Measurements from ENCODE around the gene JAGN1. TPM values are rescaled to one million over a fixed set of nuclear protein-coding genes. Genes with fewer than 3 reads are reported as not detected.
A peak's percentile ranks its signal among the peaks of the same experiment; 100 is the strongest.

Gene JAGN1
- total and polyA plus RNA-seq, 9 of the 15 experiments (the other 6 are each of a cell fraction or from before 2014, with no cell fraction given) = 31.6 to 77.8 (median 40.3) TPM

DNA sequence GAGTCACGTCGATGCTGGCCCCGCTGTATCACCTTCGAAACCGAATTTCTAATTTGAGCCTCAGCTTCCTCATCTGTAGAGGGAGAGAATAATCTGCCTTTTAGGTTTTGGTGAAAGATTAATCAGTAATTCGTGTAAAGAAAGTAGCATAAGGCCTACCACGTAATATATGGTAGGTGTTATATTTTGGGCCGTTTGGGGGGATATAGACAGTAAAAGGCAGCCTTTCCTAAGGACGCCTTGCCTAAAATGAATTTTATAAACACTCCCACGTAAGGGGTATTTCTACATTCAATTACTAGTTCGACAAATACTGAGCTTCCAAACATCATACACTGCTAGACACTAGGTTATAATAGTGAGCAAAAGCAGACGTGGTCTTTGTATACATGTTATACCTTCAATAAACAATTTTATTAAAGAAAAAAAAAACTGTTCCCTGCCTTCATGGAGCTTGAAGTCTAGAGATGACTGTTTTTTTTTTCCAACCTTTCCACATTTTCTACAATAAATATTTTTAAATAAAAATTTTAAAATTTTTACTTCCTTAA, 737 bp downstream of the JAGN1 start (continued):
- TF ChIP-seq, protein P1, sequence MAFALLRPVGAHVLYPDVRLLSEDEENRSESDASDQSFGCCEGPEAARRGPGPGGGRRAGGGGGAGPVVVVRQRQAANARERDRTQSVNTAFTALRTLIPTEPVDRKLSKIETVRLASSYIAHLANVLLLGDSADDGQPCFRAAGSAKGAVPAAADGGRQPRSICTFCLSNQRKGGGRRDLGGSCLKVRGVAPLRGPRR (CRISPR knock-in tag; IDR thresholded peaks at IDR 0.05) = no peak
- TF ChIP-seq CHD4 (IDR thresholded peaks at IDR 0.05; ENCODE audit: insufficient read depth, insufficient replicate concordance, low read depth, low read length, poor library complexity, severe bottlenecking) (peak; percentile 21), NFIX (CRISPR knock-in tag; IDR thresholded peaks at IDR 0.05; ENCODE audit: low read depth) (no peak), JUND (IDR thresholded peaks at IDR 0.05; ENCODE audit: borderline replicate concordance, low read depth, low read length) (no peak), JUND (tag; IDR thresholded peaks at IDR 0.05; ENCODE audit: borderline replicate concordance, low read depth, low read length) (no peak), HLTF (IDR thresholded peaks at IDR 0.05) (no peak), ZNF232 (CRISPR knock-in tag; IDR thresholded peaks at IDR 0.05) (peak; percentile 60; the same call in 1 of the 2 replicates), ZNF224 (CRISPR knock-in tag; IDR thresholded peaks at IDR 0.05) (0 out of 2 replicates have a peak, but pooled peaks have one; percentile 45), SNIP1 (IDR thresholded peaks at IDR 0.05; ENCODE audit: low read depth) (no peak), YY1 (IDR thresholded peaks at IDR 0.05; ENCODE audit: borderline replicate concordance in 1 of 3, control insufficient read depth in 1 of 3, extremely low read depth in 1 of 3, insufficient read depth in 3 of 3, insufficient read length in 1 of 3, insufficient replicate concordance in 2 of 3, low read depth in 1 of 3, low read length in 2 of 3) (no peak), ZNF384 (IDR thresholded peaks at IDR 0.05; ENCODE audit: low read depth, low read length) (0 out of 2 replicates have a peak, but pooled peaks have one; percentile 15), MECOM (CRISPR knock-in tag; IDR thresholded peaks at IDR 0.05) (no peak), ZNF146 (CRISPR knock-in tag; IDR thresholded peaks at IDR 0.05; ENCODE audit: unreplicated experiment) (peak; percentile 1), TCF3 (CRISPR knock-in tag; IDR thresholded peaks at IDR 0.05) (no peak), ESRRA (IDR thresholded peaks at IDR 0.05; ENCODE audit: borderline replicate concordance, low read depth) (no peak), PPARD (CRISPR knock-in tag; IDR thresholded peaks at IDR 0.05) (0 out of 2 replicates have a peak, but pooled peaks have one; percentile 30), ZNF184 (CRISPR knock-in tag; IDR thresholded peaks at IDR 0.05) (no peak), GATAD2A (IDR thresholded peaks at IDR 0.05) (0 out of 2 replicates have a peak, but pooled peaks have one; percentile 33), ZKSCAN8 (CRISPR knock-in tag; IDR thresholded peaks at IDR 0.05) (0 out of 2 replicates have a peak, but pooled peaks have one; percentile 27), SIN3A (IDR thresholded peaks at IDR 0.05; ENCODE audit: borderline replicate concordance in 2 of 2, control insufficient read depth in 1 of 2, low read depth in 2 of 2, low read length in 2 of 2) (no peak), CBX3 (IDR thresholded peaks at IDR 0.05; ENCODE audit: borderline replicate concordance in 1 of 2, low read length in 2 of 2) (peak in 1 of 2 experiments; percentile 88; a peak in 2 of 3 replicates), SRSF9 (IDR thresholded peaks at IDR 0.05; ENCODE audit: borderline replicate concordance, low read depth, low read length) (no peak), ZNF316 (IDR thresholded peaks at IDR 0.05) (peak; percentile 84), HDAC1 (IDR thresholded peaks at IDR 0.05) (no peak), TRIM24 (IDR thresholded peaks at IDR 0.05) (peak; percentile 34 to 57; a peak in 3 of 4 replicates)
- TF ChIP-seq, protein P2, sequence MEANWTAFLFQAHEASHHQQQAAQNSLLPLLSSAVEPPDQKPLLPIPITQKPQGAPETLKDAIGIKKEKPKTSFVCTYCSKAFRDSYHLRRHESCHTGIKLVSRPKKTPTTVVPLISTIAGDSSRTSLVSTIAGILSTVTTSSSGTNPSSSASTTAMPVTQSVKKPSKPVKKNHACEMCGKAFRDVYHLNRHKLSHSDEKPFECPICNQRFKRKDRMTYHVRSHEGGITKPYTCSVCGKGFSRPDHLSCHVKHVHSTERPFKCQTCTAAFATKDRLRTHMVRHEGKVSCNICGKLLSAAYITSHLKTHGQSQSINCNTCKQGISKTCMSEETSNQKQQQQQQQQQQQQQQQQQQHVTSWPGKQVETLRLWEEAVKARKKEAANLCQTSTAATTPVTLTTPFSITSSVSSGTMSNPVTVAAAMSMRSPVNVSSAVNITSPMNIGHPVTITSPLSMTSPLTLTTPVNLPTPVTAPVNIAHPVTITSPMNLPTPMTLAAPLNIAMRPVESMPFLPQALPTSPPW (CRISPR knock-in tag; IDR thresholded peaks at IDR 0.05) = no peak
- TF ChIP-seq, protein P3, sequence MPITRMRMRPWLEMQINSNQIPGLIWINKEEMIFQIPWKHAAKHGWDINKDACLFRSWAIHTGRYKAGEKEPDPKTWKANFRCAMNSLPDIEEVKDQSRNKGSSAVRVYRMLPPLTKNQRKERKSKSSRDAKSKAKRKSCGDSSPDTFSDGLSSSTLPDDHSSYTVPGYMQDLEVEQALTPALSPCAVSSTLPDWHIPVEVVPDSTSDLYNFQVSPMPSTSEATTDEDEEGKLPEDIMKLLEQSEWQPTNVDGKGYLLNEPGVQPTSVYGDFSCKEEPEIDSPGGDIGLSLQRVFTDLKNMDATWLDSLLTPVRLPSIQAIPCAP (CRISPR knock-in tag; IDR thresholded peaks at IDR 0.05; ENCODE audit: borderline replicate concordance) = 0 out of 2 replicates have a peak, but pooled peaks have one; percentile 50

All from K562 (cell line).